ENCODE results near the gene BLVRA. TPM values are rescaled to one million over a fixed set of nuclear protein-coding genes. Genes with fewer than 3 reads are reported as not detected.
A peak's percentile ranks its signal among the peaks of the same experiment; 100 is the strongest.

The BLVRA gene
- polyA plus RNA-seq, 3 donors = 71.9 to 238 (median 199) TPM

DNA sequence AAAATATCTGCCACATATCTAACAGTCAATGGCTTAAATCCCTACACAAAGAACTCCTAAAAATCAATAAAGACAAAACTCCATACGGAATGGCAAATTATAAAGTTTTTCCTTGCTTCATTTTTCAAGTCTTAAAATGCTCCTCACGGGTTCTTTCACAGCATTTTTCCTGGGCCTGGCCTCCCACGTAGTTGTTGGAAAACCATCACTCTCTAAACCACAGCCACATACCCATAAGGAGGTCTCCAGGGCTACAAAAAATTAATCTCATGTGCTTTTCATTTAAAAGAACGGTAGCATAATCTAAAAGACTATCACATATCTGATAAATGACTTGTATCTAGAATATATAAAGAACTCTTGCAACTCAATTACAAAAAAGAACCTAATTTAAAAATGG, 32.0 kb upstream of the BLVRA start:
- no peak overlapping the region for H3K27ac ChIP-seq (ENCODE audit: low read depth in 1 of 2, low read length in 2 of 2)
- WGBS (ENCODE audit: insufficient coverage) = 77% methylated on average over 3 of the region's 4 CpGs
- no peaks in the 10 kb centered on the region for H3K9me3 ChIP-seq (replicated peaks in 1 of 2; ENCODE audit: control insufficient read depth in 1 of 2, insufficient read depth in 1 of 2, low read length in 2 of 2)
- TF ChIP-seq, protein P1, sequence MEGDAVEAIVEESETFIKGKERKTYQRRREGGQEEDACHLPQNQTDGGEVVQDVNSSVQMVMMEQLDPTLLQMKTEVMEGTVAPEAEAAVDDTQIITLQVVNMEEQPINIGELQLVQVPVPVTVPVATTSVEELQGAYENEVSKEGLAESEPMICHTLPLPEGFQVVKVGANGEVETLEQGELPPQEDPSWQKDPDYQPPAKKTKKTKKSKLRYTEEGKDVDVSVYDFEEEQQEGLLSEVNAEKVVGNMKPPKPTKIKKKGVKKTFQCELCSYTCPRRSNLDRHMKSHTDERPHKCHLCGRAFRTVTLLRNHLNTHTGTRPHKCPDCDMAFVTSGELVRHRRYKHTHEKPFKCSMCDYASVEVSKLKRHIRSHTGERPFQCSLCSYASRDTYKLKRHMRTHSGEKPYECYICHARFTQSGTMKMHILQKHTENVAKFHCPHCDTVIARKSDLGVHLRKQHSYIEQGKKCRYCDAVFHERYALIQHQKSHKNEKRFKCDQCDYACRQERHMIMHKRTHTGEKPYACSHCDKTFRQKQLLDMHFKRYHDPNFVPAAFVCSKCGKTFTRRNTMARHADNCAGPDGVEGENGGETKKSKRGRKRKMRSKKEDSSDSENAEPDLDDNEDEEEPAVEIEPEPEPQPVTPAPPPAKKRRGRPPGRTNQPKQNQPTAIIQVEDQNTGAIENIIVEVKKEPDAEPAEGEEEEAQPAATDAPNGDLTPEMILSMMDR (IDR thresholded peaks at IDR 0.05) = no peak
- Mint-ChIP-seq H3K27ac (no peak overlapping the region), H3K27me3 (ENCODE audit: low read depth in 3 of 3) (peaks cover 0 to under 1% (median under 1%) of the 10 kb centered on the region in 3 donors), H3K36me3 (peaks cover 3 to 7% of the 10 kb centered on the region in 2 donors), H3K4me3 (no peak overlapping the region), H3K4me1 (peaks cover 38% of the 10 kb centered on the region), H3K9me3 (no peaks in the 10 kb centered on the region)
- H3K4me1 ChIP-seq (ENCODE audit: control insufficient read depth in 1 of 2, insufficient read depth in 2 of 2, low read length in 2 of 2) = peaks cover 11 to 21% of the 10 kb centered on the region in 2 donors
- DNase-seq = no peak
- H3K36me3 ChIP-seq (replicated peaks in 1 of 2; ENCODE audit: control insufficient read depth in 1 of 2, insufficient read depth in 2 of 2, low read length in 2 of 2) = no peaks in the 10 kb centered on the region
- H3K4me2 ChIP-seq (replicated peaks; ENCODE audit: extremely low read depth, low read length, poor library complexity, severe bottlenecking) = no peak overlapping the region
- peaks cover 15% of the 10 kb centered on the region for H4K20me1 ChIP-seq (ENCODE audit: insufficient read depth, low read length)
- no peak overlapping the region for H3K9ac ChIP-seq (ENCODE audit: insufficient read depth, low read length, poor library complexity, severe bottlenecking)
- no peak overlapping the region for H3K4me3 ChIP-seq (replicated peaks in 1 of 3; ENCODE audit: low read depth in 2 of 3, low read length in 3 of 3)
- H3K27me3 ChIP-seq (ENCODE audit: control insufficient read depth in 2 of 2, insufficient read depth in 2 of 2, low read length in 2 of 2) = no peaks in the 10 kb centered on the region
- intact Hi-C loops (cut with micrococcal nuclease) = loop anchor here in 1 of 2 donors (10.0 kb wide), 2 partner anchors 68 to 108 kb away; no protein-coding TSS in a partner anchor
- H3K79me2 ChIP-seq (ENCODE audit: insufficient read depth, low read length) = peaks cover 75% of the 10 kb centered on the region
- H2AFZ ChIP-seq (ENCODE audit: insufficient read depth, low read depth, low read length, poor library complexity, severe bottlenecking) = no peak overlapping the region

DNA sequence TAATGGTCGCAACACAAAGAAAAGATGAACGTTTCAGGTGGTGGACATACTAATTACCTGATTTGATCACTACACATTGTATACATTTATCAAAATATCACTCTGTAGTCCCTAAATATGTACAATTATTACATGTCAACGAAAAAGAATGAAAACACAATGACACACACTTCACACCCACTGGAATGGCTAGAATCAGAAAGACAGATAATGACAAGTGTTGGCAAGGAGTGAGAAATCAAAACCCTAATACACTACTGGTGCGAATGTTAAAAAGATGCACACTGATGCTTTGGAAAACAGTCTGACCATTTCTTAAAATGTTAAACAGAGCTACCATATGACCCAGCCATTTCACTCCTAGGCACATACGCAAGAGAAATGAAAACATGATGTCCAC, 31.5 kb upstream of the BLVRA start:
- Histone ChIP-seq H4K20me1 (ENCODE audit: insufficient read depth, low read length) (peaks cover 13% of the 10 kb centered on the region), H3K4me1 (ENCODE audit: control insufficient read depth in 1 of 2, insufficient read depth in 2 of 2, low read length in 2 of 2) (peaks cover 11 to 21% of the 10 kb centered on the region in 2 donors), H3K9me3 (replicated peaks in 1 of 2; ENCODE audit: control insufficient read depth in 1 of 2, insufficient read depth in 1 of 2, low read length in 2 of 2) (no peaks in the 10 kb centered on the region), H3K9ac (ENCODE audit: insufficient read depth, low read length, poor library complexity, severe bottlenecking) (no peak overlapping the region), H3K4me3 (replicated peaks in 1 of 3; ENCODE audit: low read depth in 2 of 3, low read length in 3 of 3) (no peak overlapping the region), H2AFZ (ENCODE audit: insufficient read depth, low read depth, low read length, poor library complexity, severe bottlenecking) (no peak overlapping the region), H3K27ac (ENCODE audit: low read depth in 1 of 2, low read length in 2 of 2) (no peak overlapping the region), H3K36me3 (replicated peaks in 1 of 2; ENCODE audit: control insufficient read depth in 1 of 2, insufficient read depth in 2 of 2, low read length in 2 of 2) (no peaks in the 10 kb centered on the region), H3K4me2 (replicated peaks; ENCODE audit: extremely low read depth, low read length, poor library complexity, severe bottlenecking) (no peak overlapping the region), H3K27me3 (ENCODE audit: control insufficient read depth in 2 of 2, insufficient read depth in 2 of 2, low read length in 2 of 2) (no peaks in the 10 kb centered on the region), H3K79me2 (ENCODE audit: insufficient read depth, low read length) (peaks cover 70% of the 10 kb centered on the region)
- H3K4me3 Mint-ChIP-seq = no peak overlapping the region
- intact Hi-C loops (cut with micrococcal nuclease) = loop anchor here in 1 of 2 donors (10.0 kb wide), 2 partner anchors 68 to 108 kb away; no protein-coding TSS in a partner anchor
- WGBS (ENCODE audit: insufficient coverage) = 100% methylated on average over 1 of the region's 5 CpGs
- H3K4me1 Mint-ChIP-seq = peaks cover 38% of the 10 kb centered on the region
- peaks cover 0 to 3% (median 2%) of the 10 kb centered on the region in 3 donors for H3K27me3 Mint-ChIP-seq (ENCODE audit: low read depth in 3 of 3)
- TF ChIP-seq, protein P1 (IDR thresholded peaks at IDR 0.05) = no peak
- peaks cover 3 to 7% of the 10 kb centered on the region in 2 donors for H3K36me3 Mint-ChIP-seq
- H3K27ac Mint-ChIP-seq = peak overlapping the region in 1 of 7 donors; percentile 2
- H3K9me3 Mint-ChIP-seq = no peaks in the 10 kb centered on the region
- no peak for DNase-seq

Measured in CD14-positive monocyte (primary cell).